ENCODE results near the gene TMEM236. TPM values are rescaled to one million over a fixed set of nuclear protein-coding genes. Genes with fewer than 3 reads are reported as not detected.

Gene TMEM236
- polyA plus RNA-seq, 1 of the 3 experiments (the other 2 are of a cell fraction), result 0.02 TPM

- H3K27ac ChIP-seq (ENCODE audit: low read depth in 2 of 2, low read length in 1 of 2), result no peak overlapping the region
- no peaks in the 10 kb centered on the region for H4K20me1 ChIP-seq (ENCODE audit: insufficient read depth)
- no peak overlapping the region for H2AFZ ChIP-seq (ENCODE audit: low read depth)
- H3K4me2 ChIP-seq, result no peak overlapping the region
- no peaks in the 10 kb centered on the region for H3K4me1 ChIP-seq (ENCODE audit: control insufficient read depth in 1 of 2, insufficient read depth in 2 of 2, low read depth in 1 of 2, low read length in 1 of 2)
- H3K4me3 ChIP-seq (ENCODE audit: low read depth in 2 of 2, low read length in 1 of 2), result no peak overlapping the region; a peak in 1 of 4 replicates
- H3K79me2 ChIP-seq (ENCODE audit: insufficient read depth), result no peaks in the 10 kb centered on the region
- 52% methylated on average over 12 of the region's 12 CpGs for WGBS (ENCODE audit: low lambda C conversion rate)
- H3K9me2 ChIP-seq, result no peaks in the 10 kb centered on the region
- no peaks in the 10 kb centered on the region for H3F3A ChIP-seq (replicated peaks; ENCODE audit: insufficient read depth)
- H3K36me3 ChIP-seq (replicated peaks in 1 of 2; ENCODE audit: control insufficient read depth in 1 of 2, insufficient read depth in 2 of 2, low read length in 1 of 2), result no peaks in the 10 kb centered on the region
- POLR2A ChIA-PET, result no interaction called here
- no peaks in the 10 kb centered on the region for H3K27me3 ChIP-seq (ENCODE audit: insufficient read depth)
- TF ChIP-seq SMC3 (IDR thresholded peaks at IDR 0.05; ENCODE audit: low read depth, low read length) (peak; percentile 39; the same call in 1 of the 2 replicates), CTCF (IDR thresholded peaks at IDR 0.05) (peak; percentile 81), TEAD4 (IDR thresholded peaks at IDR 0.05; ENCODE audit: borderline replicate concordance, insufficient read depth) (no peak), REST (IDR thresholded peaks at IDR 0.05; ENCODE audit: low read depth, low read length) (no peak), RAD21 (IDR thresholded peaks at IDR 0.05; ENCODE audit: low read length) (peak; percentile 65), ELF1 (IDR thresholded peaks at IDR 0.05) (no peak)
- H3K9me3 ChIP-seq, result no peaks in the 10 kb centered on the region
- H3K9ac ChIP-seq, result no peak overlapping the region
- peak; percentile 29 for DNase-seq
- CTCF ChIA-PET, result interaction anchor here (0.6 to 2.7 kb wide), 28 partner anchors 8 to 501 kb away, joined by 3 to 10 read pairs (median 4); no protein-coding TSS in a partner anchor
Measured at GRCh38 chr10:17737027-17737965, 14.7 kb upstream of the TMEM236 start.

- H4K20me1 ChIP-seq (ENCODE audit: insufficient read depth), result no peaks in the 10 kb centered on the region
- H3K79me2 ChIP-seq (ENCODE audit: insufficient read depth), result no peaks in the 10 kb centered on the region
- POLR2A ChIA-PET, result no interaction called here
- CTCF ChIA-PET, result no interaction called here
- no peaks in the 10 kb centered on the region for H3K4me1 ChIP-seq (ENCODE audit: control insufficient read depth in 1 of 2, insufficient read depth in 2 of 2, low read depth in 1 of 2, low read length in 1 of 2)
- H3K27ac ChIP-seq (ENCODE audit: low read depth in 2 of 2, low read length in 1 of 2), result no peak overlapping the region
- no peaks in the 10 kb centered on the region for H3K27me3 ChIP-seq (ENCODE audit: insufficient read depth)
- no peak for DNase-seq
- no peak overlapping the region for H3K4me3 ChIP-seq (ENCODE audit: low read depth in 2 of 2, low read length in 1 of 2)
- no peak overlapping the region for H3K4me2 ChIP-seq
- H3F3A ChIP-seq (replicated peaks; ENCODE audit: insufficient read depth), result no peaks in the 10 kb centered on the region
- no peaks in the 10 kb centered on the region for H3K9me2 ChIP-seq
- H2AFZ ChIP-seq (ENCODE audit: low read depth), result no peak overlapping the region
- no peaks in the 10 kb centered on the region for H3K9me3 ChIP-seq
- TF ChIP-seq USF1 (IDR thresholded peaks at IDR 0.05; ENCODE audit: borderline replicate concordance, low read depth) (no peak), RFX5 (IDR thresholded peaks at IDR 0.05; ENCODE audit: low read length) (no peak), RAD21 (IDR thresholded peaks at IDR 0.05; ENCODE audit: low read length) (no peak)
- no peaks in the 10 kb centered on the region for H3K36me3 ChIP-seq (replicated peaks in 1 of 2; ENCODE audit: control insufficient read depth in 1 of 2, insufficient read depth in 2 of 2, low read length in 1 of 2)
- H3K9ac ChIP-seq, result no peak overlapping the region
- 68% methylated on average over 1 of the region's 1 CpG for WGBS (ENCODE audit: low lambda C conversion rate)
Measured at GRCh38 chr10:17740668-17741067, 11.3 kb upstream of the TMEM236 start.

Data from SK-N-SH (cell line).